NCI-H510A (cell line): Measurements from ENCODE around the gene ZNF681.
A peak's percentile ranks its signal among the peaks of the same experiment; 100 is the strongest.
"Not testable (repeated sequence)": the region's sequence is repeated elsewhere in the genome, so short reads cannot be mapped to it uniquely, and the experiment has no call there.

ENCODE experiments used
- DNase-seq: peaks from one replicate; lab custom pipeline; 2025; lab: John Stamatoyannopoulos, UW

ZNF681 gene

DNA sequence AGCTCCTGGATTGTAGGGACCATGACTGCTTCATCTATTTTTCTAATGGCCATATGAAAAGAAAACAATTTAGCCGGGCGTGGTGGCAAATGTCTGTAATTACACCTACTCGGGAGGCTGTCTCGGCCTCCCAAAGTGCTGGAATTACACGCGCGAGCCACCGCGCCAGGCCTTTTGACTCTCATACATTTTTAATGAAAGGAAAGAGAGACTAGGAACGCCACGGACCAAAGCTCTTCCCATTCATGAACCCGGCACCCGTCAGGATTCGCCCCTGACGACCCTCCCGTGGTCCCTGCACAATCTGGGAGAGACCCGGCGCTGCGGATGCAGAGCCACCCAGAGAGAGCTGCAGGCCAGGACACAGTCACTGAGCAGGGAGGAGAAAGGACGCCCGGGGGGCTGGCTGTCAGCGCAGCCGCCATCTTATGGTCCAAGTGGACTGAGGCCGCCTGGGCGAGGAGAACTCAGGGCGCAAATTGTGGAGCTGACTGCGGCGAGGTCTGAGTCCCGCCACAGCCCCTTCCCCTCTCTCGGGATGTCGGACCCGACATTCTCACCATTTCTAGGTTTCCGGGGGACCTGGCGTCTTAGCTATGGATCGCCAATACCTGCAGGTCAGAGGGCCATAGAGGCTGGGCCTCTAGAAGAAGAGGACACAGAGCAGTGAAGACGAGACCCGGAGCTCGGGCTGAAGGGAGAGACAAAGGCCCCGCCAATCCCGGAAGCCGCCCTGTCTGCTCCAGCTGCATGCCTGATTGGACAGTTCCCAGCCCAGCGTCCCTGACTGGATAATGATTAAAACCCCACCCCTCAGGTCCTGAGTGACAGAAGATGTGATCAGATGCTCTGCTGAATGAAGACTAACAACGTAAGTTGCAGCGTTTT is at the start of gene ZNF681:
Gene ZNF681, minus strand, starts transcription at position 705 of the 888 bp plus-strand sequence. Its CDS starts 142 bp downstream, at position 563.
- DNase-seq = peak; percentile 88

DNA sequence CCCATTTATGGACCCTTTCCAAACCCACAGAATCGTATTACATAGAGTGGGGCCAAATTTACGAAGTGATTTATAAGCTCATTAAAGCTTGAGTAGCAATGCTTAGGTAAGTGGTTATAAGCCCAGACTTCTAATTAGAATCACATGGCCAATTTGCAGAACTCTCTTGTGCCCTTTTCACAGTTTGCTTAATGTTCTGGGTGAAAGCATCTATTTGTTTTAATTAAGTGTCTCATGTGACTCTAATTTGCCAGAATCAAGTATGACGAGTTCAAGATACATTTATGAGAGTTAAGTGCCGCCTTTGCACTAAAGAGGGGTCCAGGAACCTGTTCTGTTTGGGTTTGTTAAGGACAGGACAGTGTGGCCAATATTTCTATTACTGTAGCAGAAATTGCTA is 46.0 kb upstream of the ZNF681 start:
- DNase-seq = no peak

DNA sequence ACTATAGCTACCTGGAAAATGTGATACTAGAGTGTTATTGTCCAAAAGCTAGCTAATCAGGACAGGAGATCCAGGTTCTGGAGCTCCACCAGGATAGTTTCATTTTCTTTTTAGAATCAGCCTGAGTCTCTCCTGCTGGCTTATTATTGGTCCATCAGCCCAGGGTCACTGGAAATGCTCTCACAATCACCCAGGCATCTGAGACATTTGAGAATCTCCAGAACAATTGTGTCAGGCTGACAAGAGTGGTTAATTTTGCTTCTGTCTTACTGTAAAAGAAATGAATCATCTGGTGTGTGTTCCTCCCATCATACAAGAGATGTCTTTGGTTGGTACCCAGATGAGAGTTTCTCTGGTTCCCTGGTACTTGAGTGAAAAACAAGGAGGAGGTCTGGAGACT is 43.6 kb upstream of the ZNF681 start:
- DNase-seq = no peak

DNA sequence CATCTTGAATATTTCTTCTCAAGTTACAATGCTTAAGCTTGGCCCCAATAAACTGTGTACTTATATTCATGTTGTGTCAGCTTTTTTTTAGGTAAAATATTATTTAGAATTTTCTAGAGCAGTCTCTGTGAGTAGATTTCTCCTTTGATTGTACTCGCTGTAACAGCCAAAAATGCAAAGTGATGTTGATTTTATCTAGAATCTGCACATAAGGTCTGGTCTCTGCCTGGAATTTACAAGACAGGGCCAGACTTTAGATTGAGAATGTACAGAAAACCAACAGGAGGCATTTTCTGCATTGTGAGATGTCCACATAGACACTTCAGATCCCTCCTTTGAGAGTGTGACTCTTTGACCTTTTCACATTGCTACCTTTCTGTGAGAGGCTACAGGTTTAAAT is 43.1 kb upstream of the ZNF681 start:
- DNase-seq = no peak

DNA sequence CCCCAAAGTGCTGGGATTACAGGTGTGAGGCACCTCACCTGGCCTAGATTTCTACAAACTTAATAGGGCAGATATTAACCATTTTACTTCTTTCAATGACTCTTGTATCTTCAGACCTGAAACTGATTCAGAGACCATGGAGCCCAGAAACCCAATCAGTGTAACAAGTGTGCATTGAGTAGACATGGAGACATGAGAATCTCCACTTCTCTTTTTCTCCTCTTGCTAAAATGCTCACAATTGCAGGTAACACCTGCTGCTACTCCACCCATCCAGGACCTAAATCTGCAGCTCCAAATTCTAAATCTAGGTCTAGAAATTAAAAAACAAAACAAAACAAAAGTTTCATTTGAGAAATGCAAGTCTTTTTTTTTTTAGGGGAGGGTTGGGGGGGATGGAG is 42.2 kb upstream of the ZNF681 start:
- DNase-seq = no peak

DNA sequence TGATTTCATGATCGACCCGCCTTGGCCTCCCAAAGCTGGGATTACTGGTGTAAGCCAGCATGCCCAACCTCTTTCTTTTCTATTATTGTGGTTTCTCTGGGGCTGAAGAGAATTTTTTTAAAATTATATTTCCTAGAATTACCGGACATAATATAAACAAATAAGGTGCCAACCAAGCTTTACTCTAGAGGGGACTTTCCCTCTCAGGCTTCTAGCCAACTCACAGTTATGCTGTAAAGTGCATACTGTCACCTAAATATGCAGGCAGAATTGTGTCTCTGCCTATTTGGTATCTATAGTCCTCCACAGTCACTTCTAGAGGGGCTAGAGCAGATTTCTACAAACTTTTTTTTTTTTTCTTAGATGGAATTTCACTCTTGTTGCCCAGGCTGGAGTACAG is 41.6 kb upstream of the ZNF681 start:
- DNase-seq = no peak

DNA sequence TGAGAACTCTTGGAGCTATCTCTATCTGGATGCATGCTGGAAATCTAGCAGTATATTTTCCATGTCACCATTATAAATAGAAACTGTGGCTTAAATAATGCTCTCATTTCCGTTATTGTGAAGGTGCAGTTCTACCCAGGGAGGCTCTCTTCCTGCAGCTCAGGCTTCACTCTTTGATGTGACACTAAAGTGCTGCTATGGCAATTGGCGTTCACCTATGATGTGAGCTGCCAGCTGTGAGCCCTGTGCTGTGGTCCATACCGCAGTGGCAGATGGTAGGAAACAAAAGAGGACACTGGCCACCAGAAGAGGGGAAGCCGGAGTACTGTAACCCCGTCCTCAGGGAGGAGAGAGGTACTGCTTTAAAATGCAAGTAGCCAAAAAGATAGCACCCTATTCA is 40.6 kb upstream of the ZNF681 start:
- no peak for DNase-seq

DNA sequence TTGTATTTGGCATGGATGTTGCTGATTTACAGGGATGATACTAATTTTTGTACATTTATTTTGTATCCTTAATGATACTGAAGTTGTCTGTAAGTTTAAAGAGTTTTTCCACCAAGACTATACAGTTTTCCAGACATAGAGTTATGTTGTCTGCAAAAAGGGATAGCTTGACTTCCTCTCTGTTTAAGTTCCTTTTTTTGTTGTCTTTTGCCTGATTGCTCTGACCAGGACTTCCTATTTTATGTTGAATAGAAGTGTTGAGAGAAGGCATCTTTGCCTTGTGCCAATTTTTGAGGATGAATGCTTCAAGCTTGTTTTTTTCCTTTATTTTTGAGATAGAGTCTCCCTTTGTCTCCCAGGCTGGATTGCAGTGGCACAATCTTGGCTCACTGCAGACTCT is 36.8 kb upstream of the ZNF681 start:
- no peak for DNase-seq

DNA sequence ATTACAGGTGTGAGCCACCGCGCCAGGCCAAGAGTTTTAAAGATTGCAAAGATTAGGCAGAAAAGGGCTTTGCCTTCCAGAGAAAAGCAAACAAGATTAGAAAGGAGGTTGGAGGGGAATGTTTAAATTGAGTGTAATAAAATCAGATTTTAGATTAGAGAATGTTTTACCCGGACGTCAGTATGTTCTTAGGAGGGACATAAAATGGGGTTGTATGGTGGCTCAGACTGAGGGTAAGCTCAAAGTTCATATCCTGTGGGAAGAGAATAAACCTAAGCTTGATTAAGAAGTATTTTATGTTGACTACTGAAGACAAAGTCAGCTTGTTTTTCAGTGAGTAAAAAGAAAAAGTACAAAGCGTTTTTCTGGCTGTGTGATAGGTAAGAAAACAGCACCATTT is 34.1 kb upstream of the ZNF681 start:
- DNase-seq = no peak

DNA sequence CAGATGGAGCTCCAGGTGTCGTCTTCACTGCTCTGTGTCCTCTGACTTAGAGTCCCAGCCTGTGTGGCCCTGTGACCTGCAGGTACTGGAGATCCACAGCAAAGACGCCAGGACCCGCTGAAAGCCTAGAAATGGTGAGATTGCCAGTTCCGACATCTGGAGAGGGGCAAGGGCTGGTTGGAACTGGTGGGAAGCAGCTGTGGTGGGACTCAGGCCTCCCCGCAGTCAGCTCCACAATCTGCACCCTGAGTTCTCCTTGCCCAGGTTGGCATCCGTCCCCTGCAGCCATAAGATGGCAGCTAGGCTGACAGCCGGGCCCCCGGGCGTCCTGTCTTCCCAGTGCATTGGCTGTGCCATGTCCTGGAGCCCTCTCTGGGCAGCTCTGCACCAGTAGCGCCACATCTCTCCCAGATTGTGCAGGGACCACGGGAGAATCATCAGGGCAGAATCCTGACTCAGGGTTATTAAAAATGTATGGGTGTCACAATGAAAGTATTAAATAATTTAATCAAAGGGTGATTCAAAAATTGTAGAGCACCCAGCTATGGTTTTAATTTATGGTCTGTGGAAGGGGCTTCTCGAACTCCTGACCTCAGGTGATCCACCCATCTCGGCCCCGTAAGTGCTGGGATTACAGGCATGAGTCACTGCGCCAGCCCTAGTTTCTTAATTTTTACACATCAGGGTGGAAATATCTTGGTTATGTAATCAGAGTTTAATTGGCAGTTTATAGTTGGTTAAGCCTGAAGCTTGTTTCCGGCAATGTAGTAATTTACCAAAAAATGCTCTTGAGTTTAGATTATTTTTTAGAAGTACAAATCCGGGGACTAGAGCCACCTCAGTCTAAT is 32.2 kb upstream of the ZNF681 start:
- DNase-seq = no peak

DNA sequence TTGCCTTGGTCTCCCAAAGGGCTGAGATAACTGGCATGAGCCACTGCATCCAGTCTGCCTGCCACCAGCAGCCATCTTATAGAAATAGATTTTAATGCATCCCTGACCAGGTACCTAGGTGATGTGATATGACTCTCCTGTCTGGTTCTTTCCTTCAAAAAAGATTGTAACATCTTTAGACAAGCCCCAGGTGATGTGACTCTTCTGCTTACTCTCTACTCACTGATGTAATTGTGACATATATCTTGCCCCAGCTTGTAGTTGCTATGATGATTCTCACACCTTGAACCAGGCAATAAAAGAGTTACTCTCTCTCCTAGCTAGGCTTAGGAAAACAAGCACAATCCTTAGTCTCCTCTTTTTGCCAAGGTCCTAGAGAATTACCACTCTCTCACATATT is 30.6 kb upstream of the ZNF681 start:
- no peak for DNase-seq

DNA sequence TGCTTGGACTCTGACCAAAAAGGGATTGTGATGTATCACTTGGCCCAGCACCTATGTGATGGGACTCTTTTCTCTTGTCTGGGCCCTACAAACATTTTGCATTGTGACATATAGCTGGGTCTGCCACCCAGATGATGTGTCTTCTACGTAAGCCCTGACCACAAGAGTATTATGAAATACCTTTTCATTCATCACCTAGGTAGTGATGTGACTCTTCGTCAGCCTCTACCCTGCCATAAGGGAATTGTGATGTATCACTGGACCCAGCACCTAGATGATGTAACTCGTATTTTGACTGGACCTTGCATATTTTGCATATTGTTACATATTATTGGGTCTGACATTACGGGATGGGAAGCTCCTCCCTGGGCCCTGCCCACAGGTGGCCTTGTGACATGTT is 29.7 kb upstream of the ZNF681 start:
- DNase-seq = no peak

DNA sequence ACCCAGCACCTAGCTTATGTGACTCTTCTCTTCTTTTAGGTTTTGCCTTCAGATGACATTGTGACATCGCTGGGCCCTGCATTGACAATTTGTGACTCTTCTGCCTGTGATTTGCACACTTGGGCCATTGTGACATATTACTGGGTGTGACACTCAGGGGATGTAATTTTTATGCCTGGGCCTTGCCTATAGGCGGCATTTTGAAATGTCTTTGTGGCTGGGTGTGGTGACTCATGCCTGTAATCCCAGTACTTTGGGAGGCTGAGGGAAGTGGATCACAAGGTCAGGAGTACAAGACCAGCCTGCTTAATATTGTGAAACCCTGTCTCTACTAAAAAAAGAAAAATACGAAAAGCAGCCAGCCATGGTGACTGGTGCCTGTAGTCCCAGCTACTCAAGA is 28.4 kb upstream of the ZNF681 start:
- no peak for DNase-seq

DNA sequence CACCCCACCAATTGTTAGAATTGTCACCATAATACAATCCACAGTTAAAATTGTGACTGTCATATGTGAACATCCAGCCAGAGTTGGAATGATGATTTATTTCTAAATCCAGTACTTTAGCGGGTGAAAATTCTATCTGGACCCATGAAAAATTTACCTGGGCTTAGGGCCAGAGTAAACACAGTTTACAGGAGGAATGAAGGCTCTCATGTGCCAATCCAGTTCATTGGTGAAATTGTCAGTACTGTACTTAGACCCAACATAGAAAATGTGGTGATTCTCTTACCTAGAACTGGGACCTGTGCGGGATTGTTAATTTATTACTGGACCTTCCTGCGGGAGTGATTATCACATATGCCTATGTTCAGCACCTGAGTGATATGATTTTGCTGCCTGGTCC is 27.3 kb upstream of the ZNF681 start:
- DNase-seq = no peak

DNA sequence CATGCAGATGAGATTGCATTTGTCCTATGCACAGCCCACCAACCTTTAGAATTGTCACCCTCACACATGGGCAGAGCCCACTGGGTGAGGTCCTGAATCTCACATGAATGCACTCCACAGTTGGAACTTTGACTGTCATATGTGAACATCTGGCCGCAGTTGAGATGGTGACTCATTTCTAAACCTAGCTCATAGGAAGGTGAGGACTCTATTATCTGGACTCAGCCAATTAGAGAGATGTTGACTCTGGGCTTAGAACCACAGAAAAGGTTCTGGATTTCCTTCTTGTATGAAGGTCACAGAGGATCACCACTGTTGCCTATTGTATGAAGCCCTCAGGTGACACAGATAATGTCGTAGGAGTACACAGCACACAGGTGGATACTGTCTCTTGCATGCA is 25.6 kb upstream of the ZNF681 start:
- DNase-seq = no peak

DNA sequence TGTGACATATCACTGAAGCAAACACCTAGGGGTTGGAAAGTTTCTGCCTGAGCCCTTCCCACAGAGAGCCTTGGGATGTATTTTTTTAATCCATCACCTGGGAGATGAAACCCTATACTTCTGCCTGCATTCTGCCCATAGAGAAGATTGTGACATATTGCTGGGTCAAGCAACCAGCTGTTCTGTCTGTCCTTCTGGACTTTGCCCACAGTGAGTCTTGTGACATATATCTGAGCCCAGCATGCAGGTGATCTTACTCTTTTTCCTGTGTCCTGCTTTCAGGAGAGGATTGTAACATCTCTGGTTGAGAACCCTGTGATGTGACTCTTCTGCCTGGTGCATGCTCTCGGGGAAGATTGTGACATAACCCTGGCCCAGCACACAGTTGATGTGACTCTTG is 24.9 kb upstream of the ZNF681 start:
- no peak for DNase-seq

DNA sequence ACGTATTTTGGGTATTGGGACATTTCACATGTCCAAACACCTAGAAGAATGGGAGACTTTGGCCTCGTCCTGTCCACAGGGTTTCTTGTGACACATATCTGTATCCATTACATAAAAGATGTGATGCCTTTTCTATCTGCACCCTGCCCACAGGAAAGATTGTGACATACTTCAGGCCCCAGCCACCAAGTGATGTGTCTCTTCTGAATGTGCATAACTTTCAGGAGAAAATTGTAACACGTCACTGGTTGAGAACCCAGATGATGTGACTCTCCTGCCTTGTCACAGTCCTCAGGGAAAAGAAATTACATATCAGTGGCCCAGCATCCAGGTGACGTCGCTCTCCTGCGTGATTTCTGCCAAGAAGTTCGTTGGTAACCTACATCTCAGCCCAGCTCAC is 21.0 kb upstream of the ZNF681 start:
- DNase-seq = no peak

DNA sequence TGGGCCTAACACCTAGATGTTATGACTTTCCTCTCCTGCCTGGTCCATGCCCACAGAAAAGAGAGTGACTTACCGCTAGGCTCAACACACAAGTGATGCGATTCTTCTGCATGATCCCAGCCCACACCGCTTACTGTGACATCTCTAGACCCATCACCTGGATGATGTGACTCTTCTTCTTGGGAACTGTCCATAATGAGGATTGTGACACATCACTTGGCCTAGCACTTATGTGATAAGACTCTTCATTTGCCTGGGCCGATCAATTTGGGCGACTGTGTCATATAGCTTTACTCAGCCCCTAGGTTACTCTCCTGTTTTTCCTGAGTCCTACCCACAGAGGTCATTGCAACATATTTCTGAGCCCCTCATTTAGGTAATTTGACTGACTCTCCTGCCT is 19.9 kb upstream of the ZNF681 start:
- DNase-seq = no peak

DNA sequence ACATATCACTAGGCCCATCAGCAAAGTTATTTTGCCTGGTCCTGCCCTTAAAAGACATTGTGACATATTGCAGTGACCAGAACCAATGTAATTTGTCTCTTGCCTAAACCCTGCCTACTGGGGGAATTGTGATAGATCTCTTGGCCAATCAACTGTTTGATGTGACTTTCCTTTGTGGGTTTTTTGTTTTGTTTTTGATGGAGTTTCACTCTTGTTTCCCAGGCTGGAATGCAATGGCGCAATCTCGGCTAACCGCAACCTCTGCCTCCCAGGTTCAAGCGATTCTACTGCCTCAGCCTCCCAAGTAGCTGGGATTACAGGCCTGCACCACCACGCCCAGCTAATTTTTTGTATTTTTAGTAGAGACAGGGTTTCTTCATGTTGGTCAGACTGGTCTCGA is 19.3 kb upstream of the ZNF681 start:
- DNase-seq = not testable (repeated sequence)

DNA sequence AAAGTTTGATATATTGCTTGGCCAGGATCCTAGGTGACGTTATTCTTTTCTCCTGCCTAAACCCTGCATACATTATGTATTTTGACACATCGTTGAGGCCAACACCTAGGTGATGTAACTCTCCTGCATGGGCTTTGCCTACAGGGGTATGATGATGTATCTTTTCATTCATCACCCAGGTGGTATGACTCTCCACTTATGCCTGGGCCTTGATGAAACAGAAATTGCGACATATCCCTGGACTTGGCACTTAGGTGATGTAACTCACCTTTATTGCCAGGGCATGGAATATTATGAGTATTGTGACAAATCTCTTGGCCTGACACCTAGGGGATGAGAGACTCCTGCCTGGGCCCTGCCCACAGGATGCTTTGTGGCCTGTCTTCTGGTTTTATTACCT is 18.5 kb upstream of the ZNF681 start:
- no peak for DNase-seq

DNA sequence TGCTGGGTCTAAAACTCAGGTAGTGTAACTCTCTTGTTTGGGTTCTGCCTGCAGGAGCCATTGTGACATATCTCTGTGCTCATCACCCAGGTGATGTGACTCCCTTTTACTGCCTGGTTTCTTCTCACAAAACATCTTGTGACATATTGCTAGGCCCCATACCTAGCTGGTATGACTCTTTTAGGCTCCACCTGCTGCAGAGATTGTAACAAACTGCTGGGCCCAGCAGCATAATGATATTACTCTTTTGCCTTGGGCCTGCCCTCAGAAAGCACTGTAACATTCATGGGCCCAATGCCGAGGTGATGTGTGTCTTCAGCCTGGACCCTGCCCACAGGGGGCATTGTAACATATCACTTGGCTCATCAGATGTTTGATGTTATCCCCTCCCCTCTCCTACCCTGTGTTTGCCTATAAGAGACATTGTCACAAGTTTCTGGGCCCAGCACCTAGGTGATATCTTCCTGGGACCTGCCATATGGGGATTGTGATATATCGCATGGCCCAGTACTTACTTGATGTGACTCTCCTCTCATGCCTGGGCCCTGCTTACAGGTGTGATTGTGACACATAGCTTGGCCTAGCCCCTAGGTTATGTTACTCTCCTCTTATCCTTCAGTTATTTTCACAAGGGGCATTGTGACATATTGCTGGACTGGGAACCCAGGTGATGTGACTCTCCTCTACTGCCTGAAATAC is 18.0 kb upstream of the ZNF681 start:
- no peak for DNase-seq

DNA sequence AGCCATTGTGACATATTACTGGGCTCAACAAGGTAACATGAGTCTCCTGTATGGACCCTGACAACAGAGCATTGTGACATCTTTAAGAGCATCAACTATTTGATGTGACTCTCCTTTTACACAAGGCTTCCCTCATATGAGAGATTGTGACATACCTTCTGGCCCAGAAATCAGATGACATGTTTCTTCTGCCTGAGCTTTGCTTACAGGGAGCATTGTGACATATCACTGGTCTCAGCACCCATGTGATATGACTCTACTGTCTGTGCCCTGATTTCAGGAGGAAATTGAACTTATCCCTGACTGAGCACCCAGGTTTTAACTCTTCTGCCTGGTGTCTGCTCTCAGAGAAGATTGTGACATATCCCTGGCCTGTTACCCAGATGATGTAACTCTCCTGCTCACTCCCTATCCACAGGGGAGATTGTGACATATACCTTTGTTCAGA is 15.9 kb upstream of the ZNF681 start:
- no peak for DNase-seq

DNA sequence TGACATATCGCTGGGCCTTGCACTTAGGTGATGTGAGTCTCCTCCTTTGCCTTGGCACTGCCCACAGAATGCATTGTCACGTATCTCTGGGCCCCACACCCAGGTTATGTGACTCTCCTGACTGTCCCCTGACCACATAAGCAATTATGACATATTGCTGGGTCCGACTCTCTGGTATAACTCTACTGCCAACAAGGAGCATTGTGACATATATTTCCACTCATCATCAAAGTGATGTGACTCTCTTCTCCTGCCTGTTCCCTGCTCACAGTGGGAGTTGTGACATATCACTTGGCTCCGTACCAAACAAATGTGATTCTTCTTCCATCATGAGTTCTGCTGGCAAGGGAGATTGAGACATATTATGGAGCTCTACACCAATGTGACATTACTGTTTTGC is 15.4 kb upstream of the ZNF681 start:
- no peak for DNase-seq
